SK-N-SH treated with all-trans-retinoic acid at 6 μM for 48 hours (cell line): ENCODE results near the gene SPTB.

Experiments used
- RARB ChIP-seq: fragments of 250-450 bp; sonication (Bioruptor Pico); IDR thresholded peaks from 2 replicates; pipeline ENCODE4 v1.8.0; 2021; ENCODE audit warnings: mild to moderate bottlenecking, moderate library complexity
- TF ChIP-seq, protein P1 (sequence below): fragments of 250-450 bp; sonication (Bioruptor Pico); IDR thresholded peaks from 2 replicates; pipeline ENCODE4 v1.8.0; 2020; ENCODE audit warnings: mild to moderate bottlenecking, moderate library complexity, borderline replicate concordance

DNA sequence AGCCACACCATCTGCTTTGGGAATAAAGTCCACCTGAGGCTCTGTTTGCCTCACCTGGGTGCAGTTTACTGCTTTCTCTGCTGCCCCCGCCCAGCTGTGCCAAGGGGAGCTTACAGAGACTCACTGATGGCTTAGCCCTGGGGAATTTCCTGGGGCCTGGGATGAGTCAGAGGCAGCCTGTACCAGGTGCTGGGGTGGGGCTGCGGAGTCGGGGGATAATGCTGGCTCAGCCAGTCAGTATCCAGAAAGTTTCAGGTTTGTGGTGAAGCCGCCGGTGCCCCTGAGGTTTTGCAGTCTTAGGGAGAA, 153.2 kb downstream of the SPTB start:
- TF ChIP-seq RARB (CRISPR knock-in tag) = no peak
- TF ChIP-seq, protein P1, sequence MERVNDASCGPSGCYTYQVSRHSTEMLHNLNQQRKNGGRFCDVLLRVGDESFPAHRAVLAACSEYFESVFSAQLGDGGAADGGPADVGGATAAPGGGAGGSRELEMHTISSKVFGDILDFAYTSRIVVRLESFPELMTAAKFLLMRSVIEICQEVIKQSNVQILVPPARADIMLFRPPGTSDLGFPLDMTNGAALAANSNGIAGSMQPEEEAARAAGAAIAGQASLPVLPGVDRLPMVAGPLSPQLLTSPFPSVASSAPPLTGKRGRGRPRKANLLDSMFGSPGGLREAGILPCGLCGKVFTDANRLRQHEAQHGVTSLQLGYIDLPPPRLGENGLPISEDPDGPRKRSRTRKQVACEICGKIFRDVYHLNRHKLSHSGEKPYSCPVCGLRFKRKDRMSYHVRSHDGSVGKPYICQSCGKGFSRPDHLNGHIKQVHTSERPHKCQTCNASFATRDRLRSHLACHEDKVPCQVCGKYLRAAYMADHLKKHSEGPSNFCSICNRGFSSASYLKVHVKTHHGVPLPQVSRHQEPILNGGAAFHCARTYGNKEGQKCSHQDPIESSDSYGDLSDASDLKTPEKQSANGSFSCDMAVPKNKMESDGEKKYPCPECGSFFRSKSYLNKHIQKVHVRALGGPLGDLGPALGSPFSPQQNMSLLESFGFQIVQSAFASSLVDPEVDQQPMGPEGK = no peak
